Duodenal mucosa (tissue), 2 donors: ENCODE data around the gene PLEKHG2.

Experiments
- H3K27ac ChIP-seq: one replicate; pipeline ENCODE4 v1.7.0; 2013; ENCODE audit warnings: low read depth, low read length
- H3K27me3 ChIP-seq, 2 donors: one replicate each; pipeline ENCODE4 v1.7.0; 2013; ENCODE audit warnings: low read length in 2 of 2, control low read depth in 1 of 2; ENCODE audit not compliant: insufficient read depth in 2 of 2, control insufficient read depth in 1 of 2
- H3K36me3 ChIP-seq, 2 donors: one replicate each; pipeline ENCODE4 v1.7.0; 2013; ENCODE audit warnings: low read length in 2 of 2, control low read depth in 1 of 2; ENCODE audit not compliant: insufficient read depth in 2 of 2, control insufficient read depth in 1 of 2
- H3K4me1 ChIP-seq, 2 donors: one replicate each; pipeline ENCODE4 v1.7.0; 2013; ENCODE audit warnings: low read length in 2 of 2, control low read depth in 1 of 2; ENCODE audit not compliant: insufficient read depth in 2 of 2, control insufficient read depth in 1 of 2
- H3K4me3 ChIP-seq, 2 donors: one replicate each; pipeline ENCODE4 v1.7.0; 2013; ENCODE audit warnings: low read length in 2 of 2, low read depth in 1 of 2
- H3K9ac ChIP-seq, 2 donors: one replicate each; pipeline ENCODE4 v1.7.0; 2013; ENCODE audit warnings: low read length in 2 of 2, low read depth in 1 of 2
- H3K9me3 ChIP-seq, 2 donors: one replicate each; pipeline ENCODE4 v1.7.0; 2013; ENCODE audit warnings: low read length in 2 of 2, control low read depth in 1 of 2; ENCODE audit not compliant: control insufficient read depth in 1 of 2

PLEKHG2 gene

DNA sequence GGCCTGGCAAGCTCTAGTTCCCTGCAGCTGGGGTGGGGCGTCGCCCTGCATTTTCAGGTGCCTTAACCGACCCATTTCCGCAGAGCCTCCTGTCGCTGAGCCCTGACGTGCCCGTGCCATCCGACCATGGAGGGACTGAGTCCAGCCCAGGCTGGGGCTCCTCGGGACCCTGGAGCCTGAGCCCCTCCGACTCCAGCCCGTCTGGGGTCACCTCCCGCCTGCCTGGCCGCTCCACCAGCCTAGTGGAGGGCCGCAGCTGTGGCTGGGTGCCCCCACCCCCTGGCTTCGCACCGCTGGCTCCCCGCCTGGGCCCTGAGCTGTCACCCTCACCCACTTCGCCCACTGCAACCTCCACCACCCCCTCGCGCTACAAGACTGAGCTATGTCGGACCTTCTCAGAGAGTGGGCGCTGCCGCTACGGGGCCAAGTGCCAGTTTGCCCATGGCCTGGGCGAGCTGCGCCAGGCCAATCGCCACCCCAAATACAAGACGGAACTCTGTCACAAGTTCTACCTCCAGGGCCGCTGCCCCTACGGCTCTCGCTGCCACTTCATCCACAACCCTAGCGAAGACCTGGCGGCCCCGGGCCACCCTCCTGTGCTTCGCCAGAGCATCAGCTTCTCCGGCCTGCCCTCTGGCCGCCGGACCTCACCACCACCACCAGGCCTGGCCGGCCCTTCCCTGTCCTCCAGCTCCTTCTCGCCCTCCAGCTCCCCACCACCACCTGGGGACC lies 4.6 kb upstream of the PLEKHG2 start:
- H3K4me1 ChIP-seq, result peaks cover 27 to 37% of the 10 kb centered on the region in 2 donors
- peaks cover 14 to 20% of the 10 kb centered on the region in 2 donors for H3K36me3 ChIP-seq
- peak overlapping the region; percentile 100 for H3K9ac ChIP-seq
- peak overlapping the region; percentile 95 to 96 for H3K4me3 ChIP-seq
- H3K27me3 ChIP-seq, result no peaks in the 10 kb centered on the region
- H3K27ac ChIP-seq, result peak overlapping the region; percentile 99
- H3K9me3 ChIP-seq, result no peaks in the 10 kb centered on the region

- H3K27ac ChIP-seq, result peak overlapping the region; percentile 99
- no peaks in the 10 kb centered on the region for H3K27me3 ChIP-seq
- H3K9ac ChIP-seq, result peak overlapping the region; percentile 100
- peak overlapping the region; percentile 95 to 96 for H3K4me3 ChIP-seq
- H3K9me3 ChIP-seq, result no peaks in the 10 kb centered on the region
- H3K4me1 ChIP-seq, result peaks cover 27 to 31% of the 10 kb centered on the region in 2 donors
- peaks cover 14 to 20% of the 10 kb centered on the region in 2 donors for H3K36me3 ChIP-seq
Measured at GRCh38 chr19:39408392-39409207, 3.9 kb upstream of the PLEKHG2 start.

DNA sequence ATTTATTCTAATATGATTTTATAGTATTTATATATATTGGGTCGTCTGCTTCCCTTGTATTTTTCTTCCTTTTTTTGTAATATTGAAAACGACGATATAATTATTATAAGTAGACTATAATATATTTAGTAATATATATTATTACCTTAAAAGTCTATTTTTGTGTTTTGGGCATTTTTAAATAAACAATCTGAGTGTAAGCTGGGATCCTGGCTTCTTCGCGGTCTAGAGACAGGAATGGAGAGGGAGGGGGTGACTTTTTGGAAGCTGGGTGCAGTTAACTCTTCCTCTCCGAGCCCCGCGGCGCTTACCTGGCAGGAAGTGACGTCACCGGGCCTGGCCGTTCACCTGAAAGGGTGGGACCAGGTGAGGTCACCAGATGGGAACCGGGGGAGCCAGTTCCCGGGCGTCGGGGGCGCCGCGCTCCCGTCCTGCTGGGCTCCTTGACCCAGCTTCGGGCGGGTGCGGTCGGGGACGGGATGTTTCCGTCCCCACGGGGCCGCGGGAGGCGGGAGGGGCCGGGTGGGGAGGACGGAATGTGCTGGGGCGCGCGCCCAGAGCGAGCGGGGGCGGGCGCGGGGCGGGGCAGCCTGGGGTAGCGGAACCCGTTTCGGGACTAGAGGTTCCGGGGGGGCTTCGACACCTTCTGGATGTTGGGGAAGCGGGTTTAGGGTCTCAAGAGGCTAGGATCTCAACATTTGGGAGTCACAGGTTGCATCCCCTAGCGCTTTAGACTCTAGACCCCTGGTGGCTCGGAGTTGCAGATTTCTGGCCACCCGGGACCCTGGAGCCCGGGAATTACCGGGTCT lies 3.1 kb upstream of the PLEKHG2 start:
- H3K36me3 ChIP-seq, result peaks cover 14 to 20% of the 10 kb centered on the region in 2 donors
- peak overlapping the region; percentile 99 for H3K27ac ChIP-seq
- H3K4me3 ChIP-seq, result peak overlapping the region; percentile 95 to 96
- peaks cover 25 to 32% of the 10 kb centered on the region in 2 donors for H3K4me1 ChIP-seq
- H3K27me3 ChIP-seq, result peaks cover 0 to 4% of the 10 kb centered on the region in 2 donors
- H3K9ac ChIP-seq, result peak overlapping the region; percentile 100
- H3K9me3 ChIP-seq, result no peaks in the 10 kb centered on the region

DNA sequence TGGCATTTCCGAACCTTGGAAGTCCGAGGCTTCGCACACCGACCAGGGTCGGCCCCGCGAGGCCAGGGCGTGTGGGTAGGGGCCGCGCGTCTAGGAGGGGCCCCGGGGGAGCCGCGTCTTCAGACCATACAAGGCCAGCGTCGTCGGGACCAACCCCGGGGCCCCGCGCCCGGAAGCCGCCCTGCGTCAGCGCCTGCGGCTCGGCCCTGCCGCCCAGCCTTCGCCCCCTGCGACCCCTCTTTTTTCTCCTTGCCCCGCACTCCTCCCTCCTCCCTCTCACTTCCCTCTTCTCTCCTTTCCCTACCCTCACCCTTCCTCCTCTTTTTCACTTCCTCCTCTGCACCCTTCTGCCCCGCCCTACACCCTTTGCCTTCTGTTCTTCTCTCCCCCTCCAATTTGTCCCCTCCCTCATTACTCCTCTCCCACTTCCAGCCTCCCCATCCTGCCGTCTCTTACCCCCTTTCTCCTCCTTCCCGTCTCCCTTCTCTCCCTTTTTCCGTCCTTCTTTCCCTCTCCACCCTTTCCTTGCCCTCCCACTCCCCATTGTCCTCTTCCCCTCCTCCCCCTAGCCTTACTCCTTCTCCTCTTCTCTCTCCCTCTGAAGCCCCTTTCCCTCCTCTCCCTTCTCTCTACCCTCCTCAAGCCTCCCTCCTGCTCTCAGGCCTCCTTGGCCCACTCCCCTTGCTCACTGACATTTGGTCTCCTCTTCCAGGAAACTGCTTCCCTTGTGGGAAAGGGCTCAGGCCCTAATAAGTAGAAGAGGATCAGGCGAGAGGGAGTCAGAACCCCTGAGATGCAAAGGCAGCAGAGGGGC lies 2.2 kb upstream of the PLEKHG2 start:
- Histone ChIP-seq H3K36me3 (peaks cover 14 to 20% of the 10 kb centered on the region in 2 donors), H3K4me1 (peaks cover 26 to 29% of the 10 kb centered on the region in 2 donors), H3K27me3 (peaks cover 0 to 4% of the 10 kb centered on the region in 2 donors), H3K9me3 (no peaks in the 10 kb centered on the region), H3K4me3 (peak overlapping the region; percentile 60 to 72), H3K27ac (peak overlapping the region; percentile 99), H3K9ac (peak overlapping the region; percentile 34 to 100)

DNA sequence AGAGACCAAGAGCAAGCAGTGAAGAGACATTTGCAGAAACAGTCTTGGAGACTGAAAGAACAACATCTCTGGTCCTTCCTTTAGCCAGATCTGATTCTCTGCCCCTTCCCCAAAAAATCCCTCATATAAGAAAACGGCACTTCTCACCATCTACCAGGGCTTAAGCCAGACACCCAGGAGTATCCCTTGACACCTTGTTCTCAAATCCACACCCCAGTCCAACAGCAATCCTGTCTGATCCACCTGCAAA lies 1.7 kb upstream of the PLEKHG2 start:
- Histone ChIP-seq H3K36me3 (peaks cover 14 to 20% of the 10 kb centered on the region in 2 donors), H3K4me3 (peak overlapping the region; percentile 60 to 72), H3K9ac (peak overlapping the region; percentile 34 to 100), H3K4me1 (peaks cover 21 to 24% of the 10 kb centered on the region in 2 donors), H3K9me3 (no peaks in the 10 kb centered on the region), H3K27me3 (peaks cover 0 to 4% of the 10 kb centered on the region in 2 donors), H3K27ac (peak overlapping the region; percentile 99)

GRCh38 chr19:39411081-39411831 lies 1.2 kb upstream of the PLEKHG2 start:
- Histone ChIP-seq H3K9ac (peak overlapping the region; percentile 34 to 100), H3K4me3 (peak overlapping the region; percentile 60 to 72), H3K27me3 (peaks cover 0 to 4% of the 10 kb centered on the region in 2 donors), H3K4me1 (peaks cover 21 to 22% of the 10 kb centered on the region in 2 donors), H3K36me3 (peaks cover 14 to 20% of the 10 kb centered on the region in 2 donors), H3K27ac (peak overlapping the region; percentile 99), H3K9me3 (no peaks in the 10 kb centered on the region)

- Histone ChIP-seq H3K4me3 (peak overlapping the region; percentile 45 to 60), H3K9me3 (no peaks in the 10 kb centered on the region), H3K36me3 (peaks cover 14 to 20% of the 10 kb centered on the region in 2 donors), H3K27ac (peak overlapping the region; percentile 99), H3K27me3 (peaks cover 0 to 4% of the 10 kb centered on the region in 2 donors), H3K4me1 (peaks cover 21 to 22% of the 10 kb centered on the region in 2 donors), H3K9ac (peak overlapping the region; percentile 34 to 100)
Measured at GRCh38 chr19:39411832-39412099, 703 bp upstream of the PLEKHG2 start.

DNA sequence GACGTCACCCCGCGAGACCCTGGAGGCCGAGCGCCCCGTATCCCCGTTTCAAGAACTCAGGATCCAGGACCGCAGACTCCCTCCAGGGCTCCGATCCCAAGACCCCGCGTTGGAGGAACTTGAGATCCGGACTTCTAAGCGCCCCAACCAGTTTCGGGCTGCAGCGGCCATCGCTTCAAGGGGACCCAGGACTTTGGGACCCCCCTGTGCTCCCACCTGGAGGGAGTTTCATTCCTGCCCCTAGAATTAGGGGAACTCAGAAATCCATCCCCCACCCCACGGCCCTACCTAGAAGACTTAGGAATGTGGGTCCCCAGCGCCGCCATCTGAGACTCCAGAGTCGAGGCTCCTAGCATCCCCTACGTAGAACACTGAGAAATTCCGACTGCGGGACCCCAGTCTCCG lies 400 bp downstream of the PLEKHG2 start:
- peak overlapping the region; percentile 76 to 80 for H3K9ac ChIP-seq
- H3K4me1 ChIP-seq, result peaks cover 21 to 22% of the 10 kb centered on the region in 2 donors
- H3K9me3 ChIP-seq, result no peaks in the 10 kb centered on the region
- H3K36me3 ChIP-seq, result peaks cover 11% of the 10 kb centered on the region in 2 donors
- H3K4me3 ChIP-seq, result peak overlapping the region; percentile 71 to 83
- H3K27me3 ChIP-seq, result peaks cover 0 to 4% of the 10 kb centered on the region in 2 donors
- H3K27ac ChIP-seq, result peak overlapping the region; percentile 91
